HG03575 (cell line): ENCODE data around the gene HSD11B1.

ENCODE experiments used
- ATAC-seq: cut with Tn5 transposase; IDR thresholded peaks from one replicate; pipeline ENCODE4 v1.9.1; 2021; ENCODE audit not compliant: unreplicated experiment, insufficient number of reproducible peaks, low FRiP score; ENCODE audit errors: extremely low read depth

HSD11B1 gene

DNA sequence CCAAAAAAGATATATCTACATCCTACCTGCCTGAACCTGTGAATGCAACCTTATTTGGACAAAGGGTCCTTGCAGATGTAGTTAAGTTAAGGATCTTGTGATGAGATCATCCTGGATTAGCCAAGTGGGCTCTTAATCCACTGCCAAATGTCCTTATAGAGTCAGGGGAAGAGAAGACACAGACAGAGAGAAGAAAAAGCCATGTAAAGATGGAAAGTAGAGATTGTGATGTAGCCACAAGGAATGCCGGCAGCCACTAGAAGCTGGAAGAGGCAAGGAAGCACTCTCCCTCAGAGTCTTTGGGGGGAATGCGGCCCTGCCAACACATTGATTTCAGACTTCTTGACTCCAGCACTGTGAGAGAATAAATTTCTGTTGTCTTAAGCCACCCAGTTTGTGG is 16.2 kb downstream of the HSD11B1 start:
- ATAC-seq = no peak

DNA sequence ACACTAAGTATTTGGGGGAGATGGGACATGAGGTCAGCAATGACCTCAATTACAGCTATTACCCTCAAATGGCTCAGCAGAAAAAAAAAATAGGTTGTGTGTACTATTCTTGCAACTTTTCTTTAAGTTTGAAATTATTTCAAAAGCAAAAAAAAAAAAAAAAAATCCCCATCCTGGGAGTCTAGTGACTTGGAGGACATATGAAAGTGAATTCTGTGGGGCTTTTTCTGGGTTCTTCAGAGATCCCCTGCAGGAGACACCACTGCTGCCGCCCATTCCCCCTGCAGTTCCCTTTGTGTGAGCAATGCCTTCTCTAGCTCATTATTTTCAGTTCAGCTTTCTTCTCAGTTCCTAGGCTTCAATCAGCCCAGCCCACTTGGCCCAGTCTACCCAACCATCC is 16.7 kb downstream of the HSD11B1 start:
- no peak for ATAC-seq

DNA sequence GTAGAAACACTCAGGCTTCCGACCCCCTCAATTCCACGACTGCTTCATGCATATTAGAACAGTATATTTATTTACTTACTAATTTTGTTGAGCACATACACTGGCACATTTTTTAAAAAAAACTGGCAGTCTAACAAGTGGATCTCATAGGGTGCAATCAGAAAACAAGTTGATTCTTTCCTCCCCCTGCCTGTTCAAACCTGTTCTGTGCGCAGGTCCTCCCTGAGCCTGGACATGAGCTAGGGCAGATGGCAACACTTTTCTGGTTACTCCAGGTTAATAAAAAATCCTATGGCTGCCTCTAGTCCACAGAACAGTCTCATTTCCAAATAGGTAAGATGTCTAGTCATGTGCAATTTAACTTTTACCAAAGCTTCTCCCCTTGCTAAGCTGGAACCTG is 18.6 kb downstream of the HSD11B1 start:
- no peak for ATAC-seq

DNA sequence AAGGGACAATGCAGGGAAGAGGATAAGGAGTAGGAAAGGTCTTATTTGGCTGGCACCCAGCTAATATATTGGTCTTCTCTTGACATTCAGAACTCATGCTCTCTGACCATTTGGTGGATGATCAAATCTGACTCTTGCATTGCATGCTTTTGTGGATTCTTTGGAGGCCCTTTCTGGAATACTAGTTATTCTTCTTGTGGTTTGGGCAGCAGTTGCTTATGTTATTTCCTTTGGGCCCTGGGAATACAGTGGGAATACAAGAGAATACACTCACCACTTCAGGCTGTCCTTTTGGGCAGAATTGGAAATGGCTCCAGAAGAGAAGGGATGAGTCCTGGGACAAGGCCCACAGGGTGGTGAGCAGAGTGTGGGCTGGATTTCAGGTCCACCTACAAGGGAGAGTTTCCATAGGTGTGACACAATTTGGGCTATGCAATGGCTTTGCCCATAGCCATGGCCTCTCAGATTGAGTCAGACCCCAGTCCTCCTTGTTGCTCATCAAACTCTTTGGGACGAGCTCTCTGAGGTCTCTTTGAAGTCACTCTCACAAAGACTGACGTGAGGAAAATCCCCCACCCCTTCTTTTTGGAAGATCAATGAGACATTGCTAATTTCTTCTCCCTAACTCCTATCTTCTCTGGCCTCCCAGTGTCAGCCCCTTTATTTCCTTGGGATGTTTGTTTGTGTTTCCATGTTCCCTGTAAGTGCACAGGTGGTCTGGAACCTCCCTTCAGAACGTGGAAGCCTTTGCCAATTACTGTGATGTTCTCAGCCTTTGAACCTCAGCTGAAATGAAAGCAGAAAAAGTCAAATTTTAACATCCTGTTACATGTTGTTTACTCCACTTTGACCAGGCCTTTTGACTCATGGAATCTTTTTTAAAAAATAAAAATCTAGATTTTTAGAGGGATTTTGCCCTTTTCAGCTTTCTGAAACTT is 19.4 kb downstream of the HSD11B1 start:
- no peak for ATAC-seq

DNA sequence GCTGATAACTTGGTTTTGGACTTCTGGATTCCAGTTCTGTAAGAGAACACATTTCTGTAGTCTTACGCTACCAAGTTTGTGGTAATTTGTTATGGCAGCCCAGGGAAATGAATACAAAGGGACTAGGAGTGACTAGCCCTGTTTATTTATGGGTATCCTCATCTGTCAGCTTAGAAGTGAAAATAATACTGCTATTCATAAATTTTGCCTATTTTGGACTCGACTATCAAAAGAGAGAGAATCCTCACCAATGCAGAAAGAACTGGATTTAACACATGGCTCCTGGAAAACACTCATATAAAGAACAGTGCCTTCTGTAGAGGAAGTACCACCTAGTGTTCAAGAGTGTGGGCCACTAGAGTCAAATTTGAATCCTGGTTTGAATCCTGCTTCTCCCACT is 22.6 kb downstream of the HSD11B1 start:
- ATAC-seq = no peak

DNA sequence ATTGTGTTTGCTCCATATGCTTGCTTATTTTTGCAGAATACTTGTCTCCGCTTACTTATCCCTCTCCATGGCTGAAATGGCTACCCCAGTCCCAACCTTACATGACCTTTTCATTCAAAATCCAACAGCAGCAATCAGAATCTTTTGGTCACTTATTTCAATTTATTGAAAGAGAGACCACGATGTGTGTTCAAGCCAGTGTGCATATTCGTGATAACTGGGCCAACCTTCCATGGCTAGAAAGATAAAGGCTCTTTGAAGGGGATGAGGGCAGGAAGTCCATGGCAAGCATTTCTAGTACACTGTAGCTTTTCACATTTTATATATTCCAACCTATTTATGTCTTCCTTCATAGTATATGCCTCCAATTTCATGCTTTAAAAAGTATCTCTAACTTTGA is 23.1 kb downstream of the HSD11B1 start:
- no peak for ATAC-seq

DNA sequence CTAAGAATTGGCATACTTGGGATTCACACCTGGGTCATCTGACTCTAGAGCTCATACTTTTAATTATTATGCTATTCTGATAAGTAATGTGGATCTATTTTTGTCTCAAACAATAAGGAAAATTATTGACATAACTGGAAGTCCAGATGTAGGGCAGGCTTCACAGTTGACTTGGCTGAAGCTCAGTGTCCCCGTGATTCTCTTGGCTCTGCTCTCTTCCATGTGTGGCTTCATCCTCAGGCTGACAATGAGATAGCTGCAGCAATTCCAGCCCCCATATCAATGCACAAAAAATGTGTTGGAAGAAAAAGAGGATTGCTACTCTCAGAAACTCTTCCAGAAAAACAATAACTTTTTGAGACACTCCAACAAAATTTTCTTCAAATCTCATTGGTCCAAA is 23.8 kb downstream of the HSD11B1 start:
- ATAC-seq = no peak

DNA sequence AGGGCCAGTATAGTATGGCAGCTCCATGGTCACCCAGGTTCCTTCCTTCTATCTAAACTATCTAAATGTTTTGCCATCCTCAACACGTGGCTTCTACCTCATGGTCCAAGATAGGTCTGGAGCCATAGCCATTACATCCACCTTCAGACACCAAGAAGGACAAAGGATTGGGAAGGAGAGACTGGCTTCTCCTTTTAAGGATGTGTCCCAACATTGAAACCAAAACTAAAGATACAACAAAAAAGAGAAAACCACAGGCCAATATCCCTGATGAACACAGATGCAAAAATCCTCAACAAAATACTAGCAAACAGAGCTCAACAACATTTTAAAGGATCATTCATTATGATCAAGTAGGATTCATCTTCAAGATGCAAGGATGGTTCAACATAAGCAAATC is 24.8 kb downstream of the HSD11B1 start:
- ATAC-seq = no peak

DNA sequence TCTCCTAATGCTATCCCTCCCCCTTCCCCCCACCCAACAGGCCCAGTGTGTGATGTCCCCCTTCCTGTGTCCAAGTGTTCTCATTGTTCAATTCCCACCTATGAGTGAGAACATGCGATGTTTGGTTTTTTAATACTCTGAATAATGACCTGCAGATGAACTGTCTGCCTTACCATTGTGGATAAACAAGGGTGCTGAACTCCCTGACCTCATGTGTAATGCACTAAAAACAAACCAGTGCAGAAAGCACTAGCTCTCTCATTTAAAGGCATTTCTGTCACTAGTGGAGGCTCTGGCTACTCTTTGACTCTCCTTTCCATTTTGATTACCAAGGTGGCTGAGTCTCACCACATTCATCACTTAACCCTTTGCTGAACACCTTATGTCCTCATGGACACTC is 28.1 kb downstream of the HSD11B1 start:
- no peak for ATAC-seq

DNA sequence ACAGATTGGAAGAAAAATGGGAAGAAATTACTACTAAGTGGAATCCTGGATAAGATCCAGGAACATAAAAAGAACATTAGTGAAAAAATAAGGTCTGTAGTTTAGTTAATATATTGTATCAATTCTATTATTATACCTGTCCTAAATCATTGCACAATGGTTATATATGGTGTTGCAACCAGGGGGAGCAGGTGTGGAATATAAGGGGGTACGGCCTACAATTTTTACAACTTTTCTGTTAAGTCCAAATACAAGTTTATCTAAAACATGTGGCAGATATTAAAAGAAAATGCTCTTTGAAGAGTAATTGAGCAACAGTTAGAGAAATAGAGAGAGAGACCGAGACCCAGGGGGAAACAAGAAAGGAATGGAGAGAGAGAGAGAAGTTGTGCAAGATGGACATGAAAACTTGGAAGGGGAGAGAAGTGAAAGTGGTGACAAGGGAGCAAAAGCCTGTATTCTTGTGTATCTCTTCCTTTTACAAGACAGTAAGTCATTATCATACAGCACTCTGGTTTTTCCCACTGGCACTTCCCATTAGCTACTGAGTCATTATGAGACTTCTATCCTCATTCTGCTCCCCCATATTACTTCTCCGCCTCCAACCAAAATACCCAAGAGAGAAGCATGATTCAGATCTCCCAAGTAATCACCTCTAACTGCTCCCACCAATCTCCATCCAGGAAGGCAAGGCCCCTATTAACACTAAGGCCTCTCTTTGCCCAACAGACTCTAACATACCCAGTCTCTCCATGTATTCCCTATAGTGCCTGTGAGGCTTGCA is 29.0 kb downstream of the HSD11B1 start:
- no peak for ATAC-seq

DNA sequence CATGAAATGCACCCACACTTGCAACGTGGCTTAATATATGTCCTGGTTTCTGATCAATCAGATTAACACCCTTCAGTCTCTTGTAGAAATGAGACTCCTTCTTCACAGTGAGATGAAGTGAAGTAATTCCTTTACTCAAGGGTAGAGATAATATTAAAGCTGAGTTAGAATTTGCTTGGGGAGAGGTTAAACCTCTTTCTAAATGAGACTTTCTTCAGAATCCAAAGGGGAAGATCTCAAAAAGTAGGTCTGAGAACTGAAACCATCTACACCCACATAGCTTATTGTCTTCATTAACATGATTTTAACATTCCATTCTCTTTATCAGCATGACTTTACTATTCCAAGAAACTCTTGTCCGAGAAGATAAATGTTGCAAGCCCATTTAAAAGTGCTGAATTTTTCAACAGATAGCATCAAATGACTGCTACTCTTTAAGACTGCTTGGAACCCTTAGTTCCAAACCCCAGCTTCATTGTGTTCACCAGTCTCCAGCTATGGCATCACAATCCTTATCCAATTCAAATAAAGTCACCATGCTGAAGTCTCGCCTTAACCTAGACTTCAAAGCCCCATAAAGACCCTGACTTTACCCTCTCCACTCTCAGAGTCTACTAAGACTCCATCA is 32.0 kb downstream of the HSD11B1 start:
- no peak for ATAC-seq

DNA sequence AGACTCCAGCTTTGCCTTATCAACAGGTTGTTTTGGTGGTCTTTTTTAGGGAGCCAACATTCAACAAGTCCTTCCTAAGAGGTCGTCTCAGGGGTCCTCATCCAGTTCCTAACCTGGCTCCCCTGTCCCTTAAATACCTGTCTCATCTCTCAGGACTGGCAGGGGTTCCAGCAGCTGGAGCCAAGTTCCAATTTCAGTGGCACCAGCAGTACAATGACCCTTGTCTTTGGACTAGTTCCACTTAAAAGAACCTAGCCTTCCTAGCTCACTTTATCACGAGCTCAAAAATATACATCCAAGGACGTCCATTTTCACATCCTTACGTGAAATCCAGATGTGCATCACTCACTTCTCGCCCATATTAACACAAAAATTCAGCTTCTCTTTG is 32.5 kb downstream of the HSD11B1 start:
- no peak for ATAC-seq

DNA sequence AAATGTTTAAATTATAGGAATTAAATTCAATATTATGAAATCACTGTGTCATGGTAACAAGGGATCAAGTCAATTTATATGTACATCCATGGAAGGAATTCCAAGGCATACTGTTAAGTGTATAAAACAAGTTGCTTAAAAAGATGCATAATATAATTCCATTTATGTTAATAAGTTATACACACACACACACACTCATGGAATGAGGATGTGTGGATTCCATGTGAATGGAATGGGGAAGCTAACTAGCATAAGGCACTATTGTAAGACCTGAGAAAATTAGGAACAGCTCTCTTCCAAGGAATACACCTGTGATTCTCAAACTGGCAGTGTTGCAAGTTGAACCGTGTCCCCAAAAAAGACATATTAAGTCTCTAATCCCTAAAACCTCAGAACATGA is 33.6 kb downstream of the HSD11B1 start:
- ATAC-seq = no peak

DNA sequence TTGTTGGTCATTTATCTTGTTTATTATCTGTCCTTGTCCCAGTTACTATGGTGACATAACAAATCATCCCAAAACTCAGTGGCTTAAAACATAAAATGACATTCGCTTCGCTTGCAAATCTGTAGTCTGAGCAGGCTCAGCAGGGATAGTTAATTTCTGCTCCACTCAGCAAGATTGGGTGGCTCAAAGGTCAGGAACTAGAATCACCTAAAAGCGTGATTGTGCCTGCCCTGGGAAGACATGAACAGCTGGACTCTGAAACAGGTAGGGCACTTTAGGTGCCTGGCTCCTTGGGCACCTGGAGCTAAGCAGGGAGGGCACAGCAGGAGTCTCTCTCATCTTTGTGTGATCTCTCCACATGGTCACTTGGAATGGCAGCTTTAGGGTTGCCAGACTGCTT is 36.5 kb downstream of the HSD11B1 start:
- ATAC-seq = no peak

DNA sequence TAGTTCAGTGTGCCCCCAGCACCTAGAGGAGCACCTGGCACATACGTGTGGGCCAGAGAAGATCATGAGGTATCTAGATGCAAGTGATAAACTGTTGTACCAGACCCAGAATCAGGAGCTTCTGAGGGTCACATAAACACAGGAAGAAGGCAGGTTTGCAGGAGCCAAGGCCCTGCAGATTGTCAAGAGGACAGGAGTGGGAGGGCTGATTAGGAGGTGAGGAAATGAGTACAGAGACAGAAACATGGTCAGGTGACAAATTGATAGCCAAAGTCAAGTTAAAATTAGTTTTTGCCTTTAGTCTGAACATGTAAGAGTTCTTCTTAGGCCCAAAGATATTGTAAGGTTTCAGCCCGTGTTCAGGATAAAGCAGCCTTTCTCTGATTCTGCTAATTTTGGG is 37.2 kb downstream of the HSD11B1 start:
- ATAC-seq = no peak

DNA sequence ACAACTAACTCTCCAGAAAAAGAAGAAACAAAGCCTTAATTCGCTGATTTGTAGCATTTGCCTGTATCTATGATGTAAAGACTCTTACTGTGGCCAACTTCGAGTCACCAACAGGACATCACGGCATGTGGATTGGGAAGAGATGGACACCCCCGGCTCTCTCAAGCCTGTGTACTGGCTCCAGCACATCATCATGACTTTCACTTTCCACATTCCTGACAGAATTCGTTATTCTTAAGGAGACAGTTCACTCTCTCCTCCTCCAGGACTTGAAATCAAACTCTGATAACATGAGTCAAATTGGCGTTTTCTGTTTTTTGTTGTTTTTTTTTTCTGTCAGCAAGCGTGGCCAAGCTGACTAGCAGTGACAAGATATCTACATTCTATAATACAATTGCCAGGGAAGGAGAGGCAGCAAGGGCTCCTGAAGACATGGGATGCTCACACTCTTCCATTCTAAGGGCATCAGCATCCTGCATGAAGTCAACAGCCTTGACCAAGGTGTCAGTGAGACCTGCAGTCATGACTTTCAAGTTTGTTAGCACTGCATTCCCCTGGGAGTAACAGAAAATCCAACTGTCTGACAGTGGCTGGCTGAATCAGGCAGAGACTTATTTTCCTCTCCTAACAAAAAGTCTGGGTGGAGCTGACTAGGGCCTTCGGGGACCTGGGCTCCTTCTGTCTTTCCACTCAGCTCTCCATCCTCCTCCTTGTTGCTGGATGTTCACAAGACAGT is 37.9 kb downstream of the HSD11B1 start:
- ATAC-seq = no peak

DNA sequence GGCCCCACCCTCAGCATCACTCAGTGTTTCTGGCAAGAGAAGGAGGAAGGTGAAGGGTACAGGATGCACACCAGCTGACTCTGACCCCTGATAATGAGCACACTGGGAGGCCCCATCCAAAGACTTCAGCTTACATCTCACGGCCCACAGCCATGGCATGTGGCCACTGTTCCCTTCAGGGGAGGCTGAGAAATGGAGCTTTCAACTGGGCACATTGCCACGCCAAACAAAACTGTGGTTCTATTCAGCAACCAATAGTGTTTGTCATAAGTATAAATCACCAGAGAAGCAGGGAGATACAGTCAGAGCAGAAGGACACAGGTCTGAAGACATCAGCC is 38.5 kb downstream of the HSD11B1 start:
- ATAC-seq = no peak

DNA sequence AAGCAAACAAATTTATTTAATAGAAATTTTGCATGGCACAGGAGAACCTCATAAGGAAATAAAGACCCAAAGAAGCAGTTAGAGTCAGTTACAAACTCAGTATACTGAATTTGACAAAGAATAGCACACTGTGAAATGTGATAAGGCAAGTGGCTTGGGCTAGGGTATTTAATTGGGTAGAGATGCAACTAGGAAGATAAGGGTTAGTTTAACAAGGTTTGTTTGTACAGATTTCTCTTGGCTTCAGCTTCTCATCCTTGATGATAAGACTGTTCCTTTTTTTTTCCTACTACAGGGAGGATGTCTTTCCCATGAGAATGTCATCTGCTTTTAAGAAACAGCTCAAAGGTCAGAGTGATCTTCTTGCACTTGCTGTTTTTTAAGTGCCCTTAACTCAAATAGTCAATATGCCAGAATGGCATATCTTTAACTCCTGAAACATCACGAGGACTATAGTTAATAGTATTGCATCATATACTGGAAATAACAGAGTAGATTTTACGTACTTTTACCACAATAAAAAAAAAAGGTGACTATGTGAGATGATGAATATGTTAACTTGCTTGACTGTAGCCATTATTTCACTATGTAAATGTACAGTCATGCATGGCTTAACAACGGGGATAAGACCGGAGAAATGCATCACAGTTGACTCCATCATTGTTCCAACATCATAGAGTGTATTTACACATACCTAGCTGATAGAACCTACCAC is 42.0 kb downstream of the HSD11B1 start:
- ATAC-seq = no peak
